Natural killer cell treated with Interleukin-12 subunit alpha and Interleukin-12 subunit beta and Interleukin-15 and Interleukin-18, amount 100 ng/mL, for 72 hours (primary cell): ENCODE results near the gene PARK7. TPM values are rescaled to one million over a fixed set of nuclear protein-coding genes. Genes with fewer than 3 reads are reported as not detected.

ENCODE experiments used
- ATAC-seq, 2 donors: fragments of 150-1000 bp; cut with Tn5 transposase in 1 of 2; sonication (Bioruptor Pico), chemical (Tn5 transposase) in 1 of 2; 2 replicates each; pipeline ENCODE4 v1.10.0; 2021
- DNase-seq: peaks from one replicate; pipeline ENCODE4 v3.0.0; 2022; ENCODE audit warnings: low spot score
- H3K27ac Mint-ChIP-seq, 2 donors: 1 replicate in 1 of 2; 2 replicates in 1 of 2; pipeline ENCODE4 v1.8.0; 2022; ENCODE audit warnings: mixed read lengths in 2 of 2, mild to moderate bottlenecking in 1 of 2, moderate library complexity in 1 of 2
- H3K27me3 Mint-ChIP-seq, 2 donors: 1 replicate in 1 of 2; 2 replicates in 1 of 2; pipeline ENCODE4 v1.8.0; 2022; ENCODE audit warnings: mixed read lengths in 2 of 2
- H3K36me3 Mint-ChIP-seq: one replicate; pipeline ENCODE4 v1.8.0; 2022; ENCODE audit warnings: mixed read lengths
- H3K4me1 Mint-ChIP-seq, 2 donors: 1 replicate in 1 of 2; 2 replicates in 1 of 2; pipeline ENCODE4 v1.8.0; 2022; ENCODE audit warnings: low read depth in 2 of 2, mixed read lengths in 2 of 2, mild to moderate bottlenecking in 1 of 2
- H3K4me3 Mint-ChIP-seq: one replicate; pipeline ENCODE4 v1.8.0; 2022; ENCODE audit warnings: mixed read lengths
- H3K9me3 Mint-ChIP-seq: 2 replicates; pipeline ENCODE4 v1.8.0; 2022; ENCODE audit warnings: mixed read lengths
- total RNA-seq, 2 donors: library from RNA; stranded (reverse); gene quantifications; one replicate each; pipeline ENCODE4 v1.2.3, GENCODE V29; 2022

PARK7 gene
- total RNA-seq, 2 donors from 2014 or later = 417 to 446 TPM

GRCh38 chr1:8032366-8032910 lies 70.9 kb downstream of the PARK7 start:
- no peak for DNase-seq
- Mint-ChIP-seq H3K9me3 (no peaks in the 10 kb centered on the region), H3K4me1 (peaks cover 0 to 3% of the 10 kb centered on the region in 2 donors), H3K36me3 (no peaks in the 10 kb centered on the region), H3K27me3 (peaks cover 0 to 10% of the 10 kb centered on the region in 2 donors), H3K4me3 (no peak overlapping the region), H3K27ac (no peak overlapping the region)
- no peak for ATAC-seq

GRCh38 chr1:8033322-8033721 lies 71.8 kb downstream of the PARK7 start:
- Mint-ChIP-seq H3K27me3 (peaks cover 0 to 10% of the 10 kb centered on the region in 2 donors), H3K4me3 (no peak overlapping the region), H3K36me3 (no peaks in the 10 kb centered on the region), H3K27ac (no peak overlapping the region), H3K9me3 (no peaks in the 10 kb centered on the region), H3K4me1 (peaks cover 0 to 3% of the 10 kb centered on the region in 2 donors)
- DNase-seq (no peak), ATAC-seq (no peak)

Other genes starting within 250 kb of the PARK7 start
- gene VAMP3, start 190.4 kb upstream of the PARK7 start, total RNA-seq = 10 to 100 TPM; 30.0 to 31.9 TPM
- 1 to 10 TPM; 1.6 to 3.7 TPM for gene PER3, start 177.4 kb upstream of the PARK7 start, total RNA-seq
- gene UTS2, start 108.6 kb upstream of the PARK7 start, total RNA-seq = under 1 TPM; 0.70 to 0.78 TPM
- 100 to 1,000 TPM; 126 to 462 TPM for gene TNFRSF9, start 20.9 kb upstream of the PARK7 start, total RNA-seq
- 1 to 10 TPM; 3.5 to 6.3 TPM for gene ERRFI1, start 64.6 kb downstream of the PARK7 start, total RNA-seq